ENCODE data around the gene SCYGR7. TPM values are rescaled to one million over a fixed set of nuclear protein-coding genes. Genes with fewer than 3 reads are reported as not detected.

SCYGR7 gene
- total and polyA plus RNA-seq, 8 donors, result not detected

Other genes with a start within 250 kb of the SCYGR7 start
- not detected for gene SCYGR2, start 129.4 kb upstream of the SCYGR7 start, total RNA-seq
- not detected for gene SCYGR2, start 129.4 kb upstream of the SCYGR7 start, polyA plus RNA-seq (ENCODE audit: insufficient read length in 6 of 6)
- gene SCYGR3, start 113.5 kb upstream of the SCYGR7 start, total RNA-seq, result not detected
- gene SCYGR3, start 113.5 kb upstream of the SCYGR7 start, polyA plus RNA-seq (ENCODE audit: insufficient read length in 6 of 6), result not detected
- not detected for gene SCYGR4, start 110.8 kb upstream of the SCYGR7 start, total RNA-seq
- gene SCYGR4, start 110.8 kb upstream of the SCYGR7 start, polyA plus RNA-seq (ENCODE audit: insufficient read length in 6 of 6), result under 1 TPM in 3 of 6 donors, not detected in 3; 0.08 to 0.23 (median 0.17) TPM
- gene SCYGR5, start 61.5 kb upstream of the SCYGR7 start, total RNA-seq, result not detected
- not detected for gene SCYGR5, start 61.5 kb upstream of the SCYGR7 start, polyA plus RNA-seq (ENCODE audit: insufficient read length in 6 of 6)
- gene SLC19A3, start 10.3 kb upstream of the SCYGR7 start, total RNA-seq, result 10 to 100 TPM in 1 of 2 donors, 1 to 10 TPM in 1; 6.2 to 10.7 TPM
- 10 to 100 TPM; 12.3 to 32.5 (median 24.3) TPM for gene SLC19A3, start 10.3 kb upstream of the SCYGR7 start, polyA plus RNA-seq (ENCODE audit: insufficient read length in 6 of 6)
- not detected for gene SCYGR6, start 3.6 kb upstream of the SCYGR7 start, total RNA-seq
- gene SCYGR6, start 3.6 kb upstream of the SCYGR7 start, polyA plus RNA-seq (ENCODE audit: insufficient read length in 6 of 6), result not detected
- gene SCYGR8, start 17.6 kb downstream of the SCYGR7 start, total RNA-seq, result not detected
- gene SCYGR8, start 17.6 kb downstream of the SCYGR7 start, polyA plus RNA-seq (ENCODE audit: insufficient read length in 6 of 6), result not detected
- gene CCL20, start 85.5 kb downstream of the SCYGR7 start, total RNA-seq, result 10 to 100 TPM in 1 of 2 donors, 1 to 10 TPM in 1; 1.9 to 15.7 TPM
- gene CCL20, start 85.5 kb downstream of the SCYGR7 start, polyA plus RNA-seq (ENCODE audit: insufficient read length in 6 of 6), result under 1 TPM in 5 of 6 donors, not detected in 1; 0.56 to 0.99 (median 0.62) TPM
- 1 to 10 TPM in 1 of 2 donors, under 1 TPM in 1; 0.99 to 7.7 TPM for gene DAW1, start 143.3 kb downstream of the SCYGR7 start, total RNA-seq
- 1 to 10 TPM in 5 of 6 donors, under 1 TPM in 1; 0.70 to 4.3 (median 3.0) TPM for gene DAW1, start 143.3 kb downstream of the SCYGR7 start, polyA plus RNA-seq (ENCODE audit: insufficient read length in 6 of 6)